Right lung (tissue), 5 donors: ENCODE data around the gene DNAJC13. TPM values are rescaled to one million over a fixed set of nuclear protein-coding genes. Genes with fewer than 3 reads are reported as not detected.
"Not testable (repeated sequence)": the region's sequence is repeated elsewhere in the genome, so short reads cannot be mapped to it uniquely, and the experiment has no call there.

Experiments used
- DNase-seq, 2 donors: peaks; one replicate each; pipeline ENCODE4 v3.0.0-alpha.2; 2013
- polyA plus RNA-seq, 5 donors: library from polyadenylated mRNA; unstranded; fragments of 120-200 nt; gene quantifications; one replicate each; pipeline versions ENCODE4 v1.2.1 to v1.2.3, GENCODE V29; 2013; ENCODE audit warnings: inconsistent platforms in 1 of 5, low replicate concordance in 1 of 5; ENCODE audit not compliant: insufficient read length in 5 of 5, insufficient read depth in 1 of 5

DNAJC13 gene
- polyA plus RNA-seq, 5 donors = 42.5 to 65.8 (median 54.2) TPM

DNA sequence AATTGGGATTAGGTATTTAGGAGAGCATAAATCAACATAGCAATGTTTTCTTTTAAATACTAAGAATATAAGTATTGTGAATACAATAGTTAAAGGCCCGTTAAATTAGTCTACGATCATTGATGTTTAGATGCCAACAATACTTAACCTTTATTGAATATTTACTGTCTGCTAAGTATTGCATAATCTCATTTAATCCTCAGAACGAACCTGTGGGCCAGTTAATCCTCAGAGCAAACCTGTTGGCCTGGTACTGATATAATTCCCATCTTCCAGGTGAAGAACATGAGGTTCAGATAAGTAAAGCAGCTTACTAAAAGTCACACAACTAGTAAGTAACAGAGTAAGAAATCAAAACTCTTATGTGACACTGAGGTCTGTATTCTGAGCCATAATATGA is 122.4 kb downstream of the DNAJC13 start:
- no peak for DNase-seq

DNA sequence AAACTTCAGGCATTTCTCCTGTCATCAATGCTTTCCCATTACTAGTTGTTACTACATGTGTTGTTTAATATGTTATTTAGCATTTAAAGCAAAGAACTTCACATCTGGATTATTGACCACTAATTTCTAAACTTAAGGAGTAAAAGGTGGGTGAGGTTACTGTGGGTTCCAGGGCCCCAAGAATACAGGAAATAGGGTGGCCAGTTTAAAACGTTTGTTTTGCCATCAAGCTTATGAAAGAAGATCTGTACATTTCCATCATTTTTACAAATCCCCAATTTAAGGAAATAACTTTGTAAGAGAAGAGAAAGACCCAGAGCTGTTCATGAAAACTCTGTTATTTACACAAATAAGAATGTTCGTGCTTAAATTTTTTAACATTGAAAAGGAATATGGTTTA is 125.3 kb downstream of the DNAJC13 start:
- no peak for DNase-seq

DNA sequence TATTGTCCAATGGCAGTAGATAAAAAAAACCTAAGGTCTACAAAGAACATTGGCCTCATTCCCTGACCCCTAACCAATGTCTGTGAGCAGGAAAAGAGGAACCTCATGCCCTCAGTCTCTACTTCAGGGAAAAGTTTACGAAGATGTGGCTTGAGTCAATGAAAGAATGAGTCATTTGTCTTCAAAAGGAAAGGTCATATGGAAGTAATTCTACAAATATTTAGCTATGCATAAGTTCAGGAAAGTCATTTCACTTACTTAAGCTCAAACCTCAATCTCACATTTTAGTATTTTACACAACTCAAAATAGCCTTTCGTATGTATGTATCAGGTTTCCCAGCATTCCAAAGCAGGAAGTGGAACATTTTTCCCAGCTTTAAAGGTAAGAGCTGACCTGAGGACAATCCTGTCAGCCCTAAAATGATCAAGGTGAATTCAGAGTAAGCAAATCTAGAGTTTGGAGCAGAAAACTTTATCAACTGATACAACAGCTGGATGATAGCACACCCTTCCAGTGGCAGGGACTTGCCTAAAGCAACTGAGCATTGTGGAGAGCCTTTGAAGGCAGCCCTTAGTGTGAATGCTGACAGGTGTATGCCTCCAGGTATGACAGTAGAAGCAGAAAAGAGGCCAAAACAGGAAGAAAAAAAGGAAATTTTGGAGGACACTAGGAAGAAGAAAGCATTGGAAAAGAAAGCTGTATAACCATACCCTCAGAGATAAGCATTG is 125.9 kb downstream of the DNAJC13 start:
- no peak for DNase-seq

DNA sequence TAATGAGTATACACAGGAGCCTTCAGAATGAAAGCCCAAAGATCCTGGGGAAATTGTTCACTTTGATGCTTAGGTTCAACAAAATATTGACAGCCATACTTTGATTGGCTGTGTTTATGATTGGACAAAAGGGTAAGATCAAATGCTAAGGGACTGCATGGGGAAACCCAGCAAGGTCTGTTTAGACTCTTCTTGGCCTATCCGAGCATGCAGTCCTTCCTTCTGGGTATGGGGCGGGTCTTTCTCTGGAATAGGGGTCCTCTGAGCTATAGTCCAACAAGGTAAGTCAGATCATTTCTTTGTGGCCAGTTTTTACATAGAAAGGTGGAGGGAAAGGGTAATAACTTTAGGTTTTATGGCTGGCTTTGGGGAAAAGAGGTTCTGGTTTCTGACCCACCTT is 126.8 kb downstream of the DNAJC13 start:
- DNase-seq = no peak

DNA sequence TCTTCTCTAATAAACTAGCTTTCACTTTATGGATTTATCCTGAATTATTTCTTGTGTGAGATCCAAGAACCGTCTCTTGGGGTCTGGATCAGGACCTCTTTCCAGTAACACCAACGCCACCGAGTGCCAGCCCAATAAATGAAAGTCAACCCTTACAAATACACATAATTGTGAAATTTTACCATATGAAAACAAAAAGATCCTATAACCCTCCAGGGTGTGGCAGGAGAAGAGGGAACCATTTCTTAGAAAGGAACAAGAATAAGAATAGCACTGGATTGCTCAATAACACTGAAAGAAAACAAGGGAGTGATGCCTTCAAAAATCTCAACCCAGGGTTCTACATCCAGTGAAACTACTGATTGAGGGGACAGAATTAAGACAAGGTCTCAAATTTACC is 128.2 kb downstream of the DNAJC13 start:
- no peak for DNase-seq

DNA sequence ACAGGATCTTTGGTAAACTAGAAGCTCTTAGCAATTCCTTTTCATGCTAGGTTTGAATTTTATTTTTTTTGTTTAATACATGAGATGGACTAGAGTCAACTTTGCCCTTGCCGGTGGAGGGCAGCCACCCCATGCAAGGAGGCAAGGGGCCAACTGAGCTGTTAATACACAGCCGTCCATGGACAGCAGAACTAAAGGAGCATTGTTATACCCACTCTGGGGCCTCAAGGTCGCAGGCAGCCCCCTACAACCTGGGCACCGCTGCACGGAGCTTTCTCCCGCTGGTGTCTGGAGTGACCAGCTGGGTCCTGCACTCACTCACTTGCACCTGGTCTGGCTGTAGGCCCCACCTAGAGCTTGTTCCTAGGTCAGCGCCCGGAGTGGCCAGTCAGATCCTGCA is 131.9 kb downstream of the DNAJC13 start:
- no peak for DNase-seq

DNA sequence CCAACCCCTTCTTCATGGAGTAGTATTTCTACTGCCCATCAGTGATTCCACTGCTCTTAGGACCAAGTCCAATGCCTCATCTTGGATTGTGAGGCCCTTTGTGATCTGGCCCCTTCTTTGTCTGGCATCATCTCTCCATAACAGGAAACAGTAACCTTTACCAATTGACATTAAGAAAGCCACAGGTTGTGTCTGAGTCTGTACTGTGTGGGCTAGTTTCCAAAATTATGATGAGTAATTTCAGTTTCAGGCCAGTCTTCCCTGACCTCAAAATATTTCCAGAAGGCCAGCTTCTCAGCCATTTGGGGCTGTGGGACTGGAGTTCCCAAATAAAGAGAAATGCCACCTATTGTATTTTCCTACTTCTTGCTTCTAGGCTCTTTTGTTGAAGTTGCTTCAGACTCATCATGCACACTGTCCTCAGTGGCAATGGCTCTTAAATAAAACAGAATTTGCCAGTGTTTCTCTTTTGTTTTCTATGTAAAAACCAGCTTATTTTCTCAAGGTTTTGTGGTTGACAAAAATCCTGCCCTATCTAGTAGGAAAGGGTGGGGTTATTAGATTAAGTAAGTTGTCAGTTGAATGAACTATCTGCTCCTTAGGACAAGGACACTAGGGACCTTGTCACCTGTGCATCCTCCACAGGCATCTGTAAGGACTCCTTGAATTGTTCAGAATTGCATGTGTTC is 132.7 kb downstream of the DNAJC13 start:
- DNase-seq = no peak

DNA sequence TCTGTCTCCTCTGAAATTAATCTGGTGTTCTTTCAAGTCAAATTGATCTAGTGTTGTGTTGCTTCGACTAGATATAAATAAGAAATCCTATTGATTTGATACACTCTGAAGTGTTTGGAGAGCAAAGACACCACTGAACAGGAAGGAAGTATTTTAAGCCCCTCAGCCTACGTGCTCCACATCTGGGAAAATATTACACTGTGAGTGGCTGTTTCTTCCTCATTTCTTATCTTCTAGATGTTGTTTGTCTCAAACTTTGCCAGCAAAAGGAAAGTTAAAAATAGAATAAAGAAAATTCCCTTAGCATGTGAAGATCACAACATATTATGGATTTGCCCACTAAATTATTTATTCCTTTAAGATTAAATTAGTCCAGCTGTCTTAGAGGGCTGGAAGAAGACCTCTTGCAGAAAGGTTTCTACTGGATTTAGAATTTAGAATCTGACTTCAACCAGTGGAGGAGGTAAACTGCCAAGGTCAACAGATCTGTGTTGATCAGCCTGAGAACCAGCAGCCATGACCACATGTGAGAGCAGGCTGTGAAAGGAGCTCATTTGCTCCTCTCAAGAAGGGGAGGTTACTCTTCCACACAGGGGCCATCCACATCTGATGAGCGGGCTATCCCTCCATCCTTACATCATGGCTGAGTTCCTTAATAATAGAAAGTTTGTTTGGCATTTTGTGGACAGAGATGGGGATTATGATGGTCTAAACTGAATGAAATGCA is 133.4 kb downstream of the DNAJC13 start:
- no peak for DNase-seq

DNA sequence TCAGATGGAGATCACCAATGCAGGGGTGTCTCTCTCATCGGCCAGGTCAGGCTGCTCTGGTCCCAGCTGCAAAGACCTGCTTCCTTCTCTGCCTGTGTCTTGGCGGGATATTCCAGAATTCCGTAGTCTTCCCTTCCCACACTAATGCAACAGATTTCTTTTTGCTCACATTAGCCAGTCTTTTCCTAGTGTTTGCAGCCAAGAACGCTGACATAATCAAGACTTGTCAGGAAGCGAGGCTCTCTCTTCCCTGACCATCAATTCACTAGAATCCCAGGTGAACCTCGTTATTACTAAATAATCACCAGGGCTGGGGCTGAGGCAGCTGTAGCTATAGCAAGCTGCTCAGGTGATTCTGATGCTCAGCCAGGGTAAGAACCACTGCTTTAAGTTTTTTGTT is 136.5 kb downstream of the DNAJC13 start:
- DNase-seq = no peak

DNA sequence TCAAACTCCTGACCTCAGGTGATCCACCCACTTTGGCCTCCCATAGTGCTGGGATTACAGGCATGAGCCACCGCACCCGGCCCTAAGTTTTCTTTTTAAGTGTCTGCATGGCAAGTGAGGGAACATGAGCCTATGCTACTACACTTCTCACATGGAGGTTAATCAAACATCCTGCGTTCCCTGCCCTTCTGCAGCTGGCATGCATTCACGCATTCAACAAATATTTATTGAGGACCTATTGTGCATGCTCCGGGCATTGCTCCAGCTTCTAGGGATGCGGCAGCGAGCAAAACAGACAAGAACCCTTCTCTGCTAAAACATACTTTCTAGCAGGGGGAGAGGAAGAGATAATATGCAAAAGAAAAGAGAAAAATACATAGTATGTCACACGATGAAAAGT is 137.1 kb downstream of the DNAJC13 start:
- no peak for DNase-seq

DNA sequence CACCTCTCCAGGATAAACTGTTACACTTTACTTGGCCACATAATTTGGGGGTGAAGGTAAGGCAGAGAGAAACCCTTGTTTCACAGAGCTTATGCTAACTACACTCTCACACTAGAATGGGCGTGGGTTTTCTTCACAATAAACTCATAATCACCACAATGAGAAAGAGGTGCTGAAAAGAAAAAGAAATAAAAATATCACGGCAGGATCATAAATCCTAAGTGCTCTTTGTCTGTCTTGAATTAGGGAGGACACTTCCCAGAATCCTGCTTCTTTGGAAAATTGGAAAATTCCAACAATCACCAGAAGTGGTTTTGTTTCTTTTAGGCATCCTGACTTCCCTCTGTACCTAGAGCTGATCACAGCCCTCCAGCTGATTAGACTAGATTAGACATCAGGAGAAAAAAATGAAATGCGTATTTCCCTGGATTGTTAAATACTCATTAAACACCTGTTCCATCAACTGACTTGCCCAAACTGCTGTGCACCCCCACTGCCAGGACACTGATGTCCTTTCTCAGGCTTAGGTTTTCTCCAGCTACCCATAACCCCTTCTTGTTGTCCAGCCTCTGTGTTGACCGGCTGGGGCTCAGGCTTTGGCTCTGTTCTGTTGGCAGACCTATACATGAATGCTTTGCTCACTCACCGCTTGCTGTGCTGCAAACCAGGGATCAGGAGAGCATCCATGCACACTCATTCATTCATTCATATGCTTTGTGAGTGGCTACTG is 138.2 kb downstream of the DNAJC13 start:
- DNase-seq = no peak

DNA sequence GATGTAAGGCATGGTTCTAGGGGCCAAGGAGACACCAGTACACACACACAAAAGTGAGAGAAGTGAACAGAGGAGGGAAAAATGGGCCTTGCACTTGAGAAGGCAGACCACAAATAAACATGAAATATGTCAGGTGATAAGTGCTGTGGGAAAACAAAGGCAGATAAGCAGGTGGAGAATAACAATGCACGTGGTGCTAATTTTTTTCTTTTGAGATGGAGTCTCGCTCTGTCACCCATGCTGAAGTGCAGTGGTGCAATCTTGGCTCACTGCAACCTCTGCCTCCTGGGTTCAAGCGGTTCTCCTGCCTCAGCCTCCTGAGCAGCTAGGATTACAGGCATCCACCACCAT is 138.7 kb downstream of the DNAJC13 start:
- DNase-seq = not testable (repeated sequence)

DNA sequence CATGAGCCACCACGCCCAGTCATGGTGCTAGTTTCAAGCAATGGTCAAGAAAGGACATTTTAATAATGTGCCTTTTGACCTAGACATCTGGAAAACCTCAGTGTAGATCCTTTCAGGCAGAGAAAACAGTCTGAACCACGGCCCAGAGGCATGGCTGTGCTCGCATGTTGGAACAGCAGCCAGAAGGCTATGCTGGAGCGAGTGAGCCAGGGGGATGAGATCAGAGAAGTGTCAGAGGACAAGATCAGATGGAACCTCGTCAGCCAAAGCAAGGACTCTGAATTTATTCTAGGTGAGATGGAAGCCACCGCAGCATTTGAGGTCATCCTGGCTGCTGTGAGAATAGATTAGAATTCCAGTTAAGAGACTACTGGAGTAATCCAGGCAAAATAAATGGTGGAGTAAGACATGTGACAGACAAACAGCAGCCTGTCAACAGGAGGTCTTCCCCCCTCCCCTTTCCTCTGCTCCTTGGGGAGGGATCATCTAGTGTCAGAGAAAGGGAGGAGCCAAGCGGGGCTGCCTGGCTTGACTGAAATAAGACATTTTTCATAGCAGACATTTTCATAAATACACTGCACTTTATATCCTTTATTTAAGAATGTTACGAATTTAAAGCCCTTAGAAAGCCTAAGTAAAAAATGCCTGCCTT is 139.3 kb downstream of the DNAJC13 start:
- DNase-seq = no peak

DNA sequence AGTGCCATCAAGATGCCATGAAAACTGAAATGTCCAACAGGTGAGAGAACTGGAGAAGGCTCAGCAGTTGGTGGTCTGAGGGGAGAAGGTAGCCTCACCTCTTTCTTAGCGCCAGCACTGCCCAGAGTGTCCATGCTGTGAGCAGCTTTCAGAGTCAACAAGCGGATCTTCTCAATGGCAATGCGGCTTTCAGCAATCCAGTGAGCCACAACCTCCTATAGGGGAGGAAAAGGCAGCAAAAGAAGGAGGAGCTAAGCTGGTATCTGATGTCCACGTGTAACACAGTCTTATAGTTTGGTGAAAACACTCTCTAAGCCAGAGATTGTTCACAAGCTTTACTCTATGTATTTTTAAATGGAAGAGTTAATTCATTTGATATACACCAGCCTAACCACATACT is 143.7 kb downstream of the DNAJC13 start:
- no peak for DNase-seq

DNA sequence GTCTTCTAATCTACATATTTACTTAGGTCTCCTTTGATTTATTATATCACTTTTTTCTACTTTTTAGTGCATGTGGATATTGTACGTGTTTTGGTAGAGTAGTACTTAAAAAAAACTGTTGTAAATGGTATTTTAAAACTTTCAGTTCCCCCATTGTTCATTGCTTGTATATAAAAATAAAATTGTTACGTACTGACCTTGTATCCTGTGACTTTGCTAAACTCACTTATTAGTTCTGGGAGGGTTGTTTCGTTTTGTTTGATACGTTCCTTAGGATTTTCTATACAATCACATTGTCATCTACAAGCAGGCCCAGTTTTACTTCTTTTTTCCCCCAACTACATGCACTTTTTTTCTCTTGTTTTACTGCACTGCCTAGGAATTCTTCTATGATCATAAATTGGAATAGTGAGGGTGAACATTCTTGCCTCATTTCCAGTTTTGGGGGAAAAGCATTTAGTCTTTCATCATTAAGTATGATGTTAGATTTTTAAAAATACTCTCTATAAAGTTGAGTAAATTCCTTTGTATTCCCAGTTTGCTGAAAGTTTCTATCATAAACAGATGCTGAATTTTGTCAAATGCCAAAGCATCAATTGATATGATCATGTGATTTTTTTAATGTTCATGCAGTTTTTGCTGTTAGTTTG is 146.2 kb downstream of the DNAJC13 start:
- DNase-seq = no peak

DNA sequence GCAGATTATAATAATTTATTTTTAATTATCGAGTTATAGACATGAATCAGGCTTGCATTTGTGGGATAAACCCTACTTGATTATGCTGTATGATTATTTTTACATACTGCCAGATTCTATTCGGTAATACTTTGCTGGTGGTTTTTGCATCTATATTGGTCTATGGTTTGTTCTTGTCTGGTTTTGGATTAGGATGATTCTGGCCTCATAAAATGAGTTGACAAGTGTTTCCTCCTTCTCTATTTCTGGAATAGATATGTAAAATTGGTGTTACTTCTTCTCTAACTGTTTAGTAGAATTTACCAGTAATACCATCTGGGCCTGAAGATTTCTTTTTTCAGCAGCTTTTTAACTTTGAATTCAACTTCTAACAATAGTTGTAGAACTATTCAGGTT is 146.8 kb downstream of the DNAJC13 start:
- DNase-seq = no peak

DNA sequence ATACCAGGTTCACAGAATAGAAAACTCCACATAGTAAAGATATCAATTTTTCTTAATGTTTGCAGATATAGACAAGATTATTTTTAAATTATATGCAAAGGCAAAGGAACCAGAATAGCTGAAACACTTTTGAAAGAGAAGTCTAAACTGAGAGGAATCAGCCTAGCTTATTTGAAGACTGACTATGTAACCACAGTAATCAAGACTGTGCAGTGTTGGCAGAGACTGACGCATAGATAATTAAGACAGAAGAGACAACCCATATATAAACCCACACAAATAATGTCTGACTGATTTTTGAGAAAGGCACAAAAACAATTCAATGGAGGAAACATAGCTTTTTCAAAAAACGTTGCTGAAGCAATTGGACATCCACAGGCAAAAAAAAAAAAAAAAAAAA is 151.1 kb downstream of the DNAJC13 start:
- no peak for DNase-seq

DNA sequence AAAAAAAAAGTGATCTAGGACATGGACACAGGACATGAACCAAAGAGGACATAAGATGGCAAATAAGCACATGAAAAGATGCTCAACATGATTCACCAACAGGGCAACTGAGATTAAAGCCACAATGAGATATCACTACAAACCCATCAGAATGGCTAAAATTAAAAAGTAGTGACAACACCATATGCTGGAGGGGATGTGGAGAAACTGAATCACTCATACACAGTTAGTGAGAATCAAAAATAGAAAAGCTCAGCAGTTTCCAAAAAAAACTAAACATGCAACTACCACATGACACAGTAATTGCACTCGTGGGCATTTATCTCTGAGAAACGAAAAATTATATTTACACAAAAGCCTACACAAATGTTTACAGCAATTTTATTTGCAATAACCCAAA is 151.9 kb downstream of the DNAJC13 start:
- DNase-seq = no peak

DNA sequence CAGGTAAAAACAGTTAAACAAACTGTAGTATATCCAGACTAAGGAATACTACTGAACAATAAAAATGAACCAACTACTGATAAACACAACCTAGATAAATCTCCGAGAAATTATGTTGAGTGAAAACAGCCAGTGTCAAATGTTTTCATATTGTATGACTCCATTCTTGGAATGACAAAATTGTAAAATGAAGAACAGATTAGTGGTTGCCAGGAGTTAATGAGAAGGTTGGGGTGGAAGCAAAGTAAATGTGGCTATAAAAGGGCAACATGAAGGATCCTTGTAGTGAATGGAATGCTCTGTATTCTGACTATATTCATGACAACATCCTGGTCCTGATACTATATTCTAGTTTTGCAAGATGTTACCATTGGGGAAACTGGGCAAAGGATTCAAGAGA is 152.3 kb downstream of the DNAJC13 start:
- no peak for DNase-seq

DNA sequence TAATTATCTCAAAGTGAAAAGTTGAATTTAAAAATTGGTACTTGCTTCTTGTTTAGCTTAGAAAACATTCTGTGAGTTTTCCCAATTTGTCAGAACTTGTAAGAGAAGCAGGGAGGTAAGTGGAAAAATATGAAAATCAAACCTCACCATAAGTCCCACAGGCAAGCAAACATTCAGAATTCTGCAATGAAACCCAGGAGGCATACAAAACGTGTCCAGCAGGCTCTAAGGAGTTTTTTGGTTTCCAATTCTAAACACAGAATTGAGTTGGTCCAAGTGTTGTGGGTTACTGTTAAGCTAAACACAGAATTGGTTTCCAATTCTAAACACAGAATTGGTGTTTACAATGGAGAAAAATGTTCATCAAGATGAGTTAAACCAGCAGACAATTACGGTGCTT is 152.7 kb downstream of the DNAJC13 start:
- no peak for DNase-seq

DNA sequence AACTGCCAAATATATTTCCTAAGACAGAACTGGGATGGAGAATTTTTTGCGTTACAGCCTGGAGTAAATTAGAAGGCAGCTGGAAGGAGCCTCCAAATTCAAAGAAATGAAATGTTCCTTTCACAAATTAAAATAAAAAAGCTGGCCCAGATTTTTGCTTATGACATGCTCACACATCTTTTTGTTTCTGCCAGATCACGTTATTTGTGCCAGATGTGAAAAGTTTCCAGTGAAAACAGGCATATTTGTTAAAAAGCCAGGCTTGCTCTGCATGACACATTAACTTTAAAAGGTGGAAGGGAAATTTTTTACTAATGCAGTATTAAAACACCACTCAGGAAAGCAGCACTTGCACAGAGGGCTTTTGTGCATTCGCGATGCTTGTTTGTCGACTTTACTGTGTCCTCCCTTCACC is 156.5 kb downstream of the DNAJC13 start:
- no peak for DNase-seq
